Measurements from ENCODE around the gene P2RY2. TPM values are rescaled to one million over a fixed set of nuclear protein-coding genes. Genes with fewer than 3 reads are reported as not detected.
A peak's percentile ranks its signal among the peaks of the same experiment; 100 is the strongest.
"Not testable (repeated sequence)": the region's sequence is repeated elsewhere in the genome, so short reads cannot be mapped to it uniquely, and the experiment has no call there.

P2RY2 gene
- total RNA-seq, 1 donor from 2014 or later: 19.8 TPM

DNA sequence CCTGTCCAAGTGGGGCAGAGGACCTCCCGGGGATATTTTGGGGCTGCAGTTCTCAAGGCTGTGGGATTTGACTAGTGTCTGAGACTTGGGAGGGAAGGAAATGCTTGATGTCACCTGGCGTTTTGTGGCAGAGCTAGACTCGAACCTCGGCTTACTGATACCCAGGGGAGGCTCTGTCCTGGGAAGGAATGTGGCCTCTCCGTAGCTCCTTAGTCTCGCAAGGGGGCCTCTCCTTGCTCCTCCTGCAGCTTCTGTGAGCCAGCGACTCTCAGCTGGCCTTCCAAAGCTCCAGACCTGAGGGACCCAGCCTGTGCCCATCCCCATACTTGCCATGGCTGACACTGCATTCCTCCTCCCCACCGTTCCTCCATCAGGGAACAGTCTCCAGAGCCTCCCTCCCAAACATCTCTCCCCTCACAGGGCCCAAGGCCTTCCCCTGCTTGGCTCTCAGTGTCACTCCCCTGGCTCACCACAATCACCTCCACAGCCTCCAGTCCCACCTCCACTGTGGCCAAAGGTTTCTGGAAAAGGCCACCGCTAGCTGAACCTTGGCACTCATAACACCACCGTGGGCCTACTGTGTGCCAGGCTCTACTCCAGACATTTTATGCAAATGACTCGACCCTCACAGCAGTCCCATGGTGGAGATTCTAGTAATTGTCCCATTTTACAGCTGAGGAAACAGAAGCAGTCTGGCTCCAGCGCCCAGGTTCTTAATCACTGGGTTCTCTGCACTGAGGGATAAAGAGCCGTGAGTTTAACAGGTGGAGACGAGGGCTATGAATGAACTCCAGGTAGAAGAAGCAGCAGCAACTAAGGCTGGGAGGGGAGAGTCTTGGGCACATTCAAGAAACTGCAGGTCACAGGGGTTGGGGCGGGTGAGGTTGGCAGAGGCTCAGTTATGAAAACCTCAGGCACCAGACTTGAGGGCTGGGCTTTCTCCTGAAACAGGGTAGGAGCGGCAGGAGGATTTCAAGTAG, 12.1 kb downstream of the P2RY2 start:
- Histone ChIP-seq H3K27ac (replicated peaks) (peak overlapping the region; percentile 74), H3K27me3 (ENCODE audit: low read depth) (no peaks in the 10 kb centered on the region), H3K9me3 (replicated peaks) (no peaks in the 10 kb centered on the region), H3K36me3 (peaks cover 8% of the 10 kb centered on the region), H3K4me3 (no peak overlapping the region), H3K4me1 (peaks cover 61% of the 10 kb centered on the region)
- TF ChIP-seq, protein P1, sequence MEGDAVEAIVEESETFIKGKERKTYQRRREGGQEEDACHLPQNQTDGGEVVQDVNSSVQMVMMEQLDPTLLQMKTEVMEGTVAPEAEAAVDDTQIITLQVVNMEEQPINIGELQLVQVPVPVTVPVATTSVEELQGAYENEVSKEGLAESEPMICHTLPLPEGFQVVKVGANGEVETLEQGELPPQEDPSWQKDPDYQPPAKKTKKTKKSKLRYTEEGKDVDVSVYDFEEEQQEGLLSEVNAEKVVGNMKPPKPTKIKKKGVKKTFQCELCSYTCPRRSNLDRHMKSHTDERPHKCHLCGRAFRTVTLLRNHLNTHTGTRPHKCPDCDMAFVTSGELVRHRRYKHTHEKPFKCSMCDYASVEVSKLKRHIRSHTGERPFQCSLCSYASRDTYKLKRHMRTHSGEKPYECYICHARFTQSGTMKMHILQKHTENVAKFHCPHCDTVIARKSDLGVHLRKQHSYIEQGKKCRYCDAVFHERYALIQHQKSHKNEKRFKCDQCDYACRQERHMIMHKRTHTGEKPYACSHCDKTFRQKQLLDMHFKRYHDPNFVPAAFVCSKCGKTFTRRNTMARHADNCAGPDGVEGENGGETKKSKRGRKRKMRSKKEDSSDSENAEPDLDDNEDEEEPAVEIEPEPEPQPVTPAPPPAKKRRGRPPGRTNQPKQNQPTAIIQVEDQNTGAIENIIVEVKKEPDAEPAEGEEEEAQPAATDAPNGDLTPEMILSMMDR (IDR thresholded peaks at IDR 0.05; ENCODE audit: borderline replicate concordance): no peak
- intact Hi-C loops (cut with micrococcal nuclease): no loop called here
- DNase-seq: no peak

DNA sequence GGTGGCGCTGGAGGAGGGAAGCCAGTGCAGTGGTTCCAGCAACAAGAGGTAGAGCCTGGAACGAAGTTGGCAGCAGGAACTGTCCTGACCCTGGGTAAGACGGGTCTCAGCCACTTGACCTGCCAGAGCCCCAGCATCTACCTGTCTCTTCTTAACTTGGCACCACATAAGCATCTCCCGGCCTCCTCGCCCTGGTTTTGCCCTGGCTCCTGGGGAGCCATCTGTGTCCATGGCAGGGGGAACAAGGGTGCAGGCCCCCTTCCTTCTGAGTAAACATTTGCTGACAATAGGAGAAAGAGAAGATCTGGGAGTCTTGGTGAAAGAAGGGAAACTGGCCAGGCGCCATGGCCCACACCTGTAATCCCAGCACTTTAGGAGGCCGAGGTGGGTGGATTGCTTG, 12.8 kb downstream of the P2RY2 start:
- TF ChIP-seq, protein P1 (IDR thresholded peaks at IDR 0.05; ENCODE audit: borderline replicate concordance): no peak
- Histone ChIP-seq H3K36me3 (peaks cover 8% of the 10 kb centered on the region), H3K9me3 (replicated peaks) (no peaks in the 10 kb centered on the region), H3K27ac (replicated peaks) (no peak overlapping the region), H3K4me3 (no peak overlapping the region), H3K27me3 (ENCODE audit: low read depth) (no peaks in the 10 kb centered on the region), H3K4me1 (peaks cover 63% of the 10 kb centered on the region)
- DNase-seq: no peak
- intact Hi-C loops (cut with micrococcal nuclease): no loop called here

DNA sequence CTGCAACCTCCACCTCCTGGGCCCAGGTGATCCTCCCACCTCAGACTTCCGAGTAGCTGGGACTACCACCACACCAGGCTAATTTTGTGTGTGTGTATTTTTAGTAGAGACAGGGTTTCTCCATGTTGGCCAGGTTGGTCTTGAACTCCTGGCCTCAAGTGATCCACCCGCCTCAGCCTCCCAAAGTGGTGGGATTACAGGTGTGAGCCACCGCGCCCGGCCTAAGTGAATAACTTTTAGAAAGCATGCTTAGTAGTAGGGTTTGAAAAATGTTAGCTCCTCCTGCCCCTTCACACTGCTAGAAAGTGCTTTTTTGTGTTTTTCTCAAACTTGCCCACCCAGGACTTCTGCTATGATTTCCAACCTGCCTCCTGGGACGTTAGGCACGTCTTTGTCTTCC, 14.4 kb downstream of the P2RY2 start:
- H3K27ac ChIP-seq (replicated peaks); H3K4me3 ChIP-seq; H3K27me3 ChIP-seq (ENCODE audit: low read depth); H3K36me3 ChIP-seq; DNase-seq; H3K9me3 ChIP-seq (replicated peaks); intact Hi-C loops (cut with micrococcal nuclease): not testable (repeated sequence)
- peaks cover 75% of the 10 kb centered on the region for H3K4me1 ChIP-seq

DNA sequence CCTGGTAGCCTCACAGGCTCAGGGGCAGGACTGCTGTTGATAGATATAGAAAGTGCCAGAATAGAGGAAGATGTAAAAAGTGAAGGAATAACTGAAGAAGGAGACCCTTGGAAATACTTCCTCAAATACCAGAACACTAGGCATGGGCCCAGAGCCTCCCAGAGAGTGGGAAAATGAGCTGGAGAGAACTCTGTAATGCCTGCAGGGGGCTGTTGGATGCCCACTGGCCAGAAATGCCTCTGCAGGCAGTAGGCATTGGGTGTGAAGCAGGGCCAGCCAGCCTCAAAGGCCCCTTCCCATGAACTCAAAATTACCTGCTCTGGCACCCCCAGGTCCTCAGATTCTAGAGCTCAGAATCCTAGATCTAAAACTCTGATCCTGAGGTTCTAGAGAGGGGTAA, 15.1 kb downstream of the P2RY2 start:
- H3K27ac ChIP-seq (replicated peaks): peak overlapping the region; percentile 9
- H3K4me1 ChIP-seq: peaks cover 75% of the 10 kb centered on the region
- H3K9me3 ChIP-seq (replicated peaks): no peaks in the 10 kb centered on the region
- intact Hi-C loops (cut with micrococcal nuclease): no loop called here
- no peak for DNase-seq
- no peaks in the 10 kb centered on the region for H3K27me3 ChIP-seq (ENCODE audit: low read depth)
- peaks cover 8% of the 10 kb centered on the region for H3K36me3 ChIP-seq
- TF ChIP-seq, protein P1 (IDR thresholded peaks at IDR 0.05; ENCODE audit: borderline replicate concordance): no peak
- no peak overlapping the region for H3K4me3 ChIP-seq

DNA sequence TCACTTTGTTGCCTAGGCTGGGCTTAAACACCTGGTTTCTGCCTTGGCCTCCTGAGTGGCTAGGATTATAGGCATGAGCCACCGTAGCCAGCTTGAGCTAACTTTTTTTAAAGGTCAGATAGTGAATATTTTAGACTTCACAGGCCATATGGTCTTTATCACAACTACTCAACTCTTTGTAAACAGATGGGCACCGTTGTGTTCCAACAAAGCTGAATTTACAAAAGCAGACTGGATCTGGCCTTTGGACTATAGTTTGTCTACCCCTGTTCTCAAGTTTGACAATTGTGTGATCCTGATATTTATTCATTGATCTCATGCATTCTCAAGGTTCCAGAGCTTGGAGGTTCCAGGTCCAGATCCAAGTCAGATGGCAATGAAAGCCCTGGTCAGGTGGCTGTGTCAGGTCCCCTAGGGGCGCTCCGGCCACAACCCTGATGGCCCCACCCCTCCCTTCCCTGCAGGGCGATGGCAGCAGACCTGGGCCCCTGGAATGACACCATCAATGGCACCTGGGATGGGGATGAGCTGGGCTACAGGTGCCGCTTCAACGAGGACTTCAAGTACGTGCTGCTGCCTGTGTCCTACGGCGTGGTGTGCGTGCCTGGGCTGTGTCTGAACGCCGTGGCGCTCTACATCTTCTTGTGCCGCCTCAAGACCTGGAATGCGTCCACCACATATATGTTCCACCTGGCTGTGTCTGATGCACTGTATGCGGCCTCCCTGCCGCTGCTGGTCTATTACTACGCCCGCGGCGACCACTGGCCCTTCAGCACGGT, 15.8 kb downstream of the P2RY2 start:
- H3K9me3 ChIP-seq (replicated peaks): no peaks in the 10 kb centered on the region
- peaks cover 75% of the 10 kb centered on the region for H3K4me1 ChIP-seq
- H3K4me3 ChIP-seq: no peak overlapping the region
- intact Hi-C loops (cut with micrococcal nuclease): no loop called here
- H3K27ac ChIP-seq (replicated peaks): peak overlapping the region; percentile 9
- peaks cover 8% of the 10 kb centered on the region for H3K36me3 ChIP-seq
- no peak for DNase-seq
- no peaks in the 10 kb centered on the region for H3K27me3 ChIP-seq (ENCODE audit: low read depth)
- TF ChIP-seq, protein P1 (IDR thresholded peaks at IDR 0.05; ENCODE audit: borderline replicate concordance): no peak

Data from left ventricle myocardium inferior (tissue), 1 donor.